ENCODE data around the gene NEBL. TPM values are rescaled to one million over a fixed set of nuclear protein-coding genes. Genes with fewer than 3 reads are reported as not detected.
"Not testable (repeated sequence)": the region's sequence is repeated elsewhere in the genome, so short reads cannot be mapped to it uniquely, and the experiment has no call there.

NEBL gene
- 10 to 100 TPM; 14.1 to 26.6 TPM for total RNA-seq

GRCh38 chr10:20897146-20897825 is at the start of gene NEBL:
Gene NEBL, minus strand, starts transcription at chr10:20897311. Its CDS starts 106 bp downstream, at chr10:20897205.
- Histone ChIP-seq H3K9me3 (no peaks in the 10 kb centered on the region), H3K27ac (no peak within 1 kb of the TSS), H3K36me3 (no peaks in the 10 kb centered on the region), H3K4me3 (no peak within 1 kb of the TSS), H3K4me1 (no peaks in the 10 kb centered on the region), H3K27me3 (no peaks in the 10 kb centered on the region), H3K9ac (ENCODE audit: low read depth in 2 of 2, low read length in 2 of 2) (no peak within 1 kb of the TSS)
- no peak for TF ChIP-seq CTCF (IDR thresholded peaks at IDR 0.05)
- intact Hi-C loops (cut with DNase I): no loop called here
- DNase-seq: no peak

GRCh38 chr10:20945546-20946332 is 48.6 kb upstream of the NEBL start:
- H3K4me1 ChIP-seq: no peaks in the 10 kb centered on the region
- no peak for DNase-seq
- H3K9me3 ChIP-seq: no peaks in the 10 kb centered on the region
- no peak overlapping the region for H3K4me3 ChIP-seq
- H3K36me3 ChIP-seq: no peaks in the 10 kb centered on the region
- intact Hi-C loops (cut with DNase I): no loop called here
- no peaks in the 10 kb centered on the region for H3K27me3 ChIP-seq
- TF ChIP-seq CTCF (IDR thresholded peaks at IDR 0.05): no peak
- H3K9ac ChIP-seq (ENCODE audit: low read depth in 2 of 2, low read length in 2 of 2): no peak overlapping the region
- H3K27ac ChIP-seq: no peak overlapping the region

- Histone ChIP-seq H3K27ac (no peak overlapping the region), H3K36me3 (no peaks in the 10 kb centered on the region), H3K9ac (ENCODE audit: low read depth in 2 of 2, low read length in 2 of 2) (no peak overlapping the region), H3K27me3 (no peaks in the 10 kb centered on the region), H3K4me1 (no peaks in the 10 kb centered on the region), H3K9me3 (no peaks in the 10 kb centered on the region), H3K4me3 (no peak overlapping the region)
- no peak for TF ChIP-seq CTCF (IDR thresholded peaks at IDR 0.05)
- intact Hi-C loops (cut with DNase I): no loop called here
- no peak for DNase-seq
Observed at GRCh38 chr10:20944789-20945502, 47.8 kb upstream of the NEBL start.

GRCh38 chr10:20939414-20939813 is 42.3 kb upstream of the NEBL start:
- H3K27me3 ChIP-seq; intact Hi-C loops (cut with DNase I); DNase-seq; H3K9me3 ChIP-seq; H3K4me3 ChIP-seq; H3K9ac ChIP-seq (ENCODE audit: low read depth in 2 of 2, low read length in 2 of 2); H3K36me3 ChIP-seq; H3K4me1 ChIP-seq; H3K27ac ChIP-seq: not testable (repeated sequence)

GRCh38 chr10:20936396-20936795 is 39.3 kb upstream of the NEBL start:
- no peak for DNase-seq
- Histone ChIP-seq H3K4me3 (no peak overlapping the region), H3K36me3 (no peaks in the 10 kb centered on the region), H3K4me1 (no peaks in the 10 kb centered on the region), H3K9me3 (no peaks in the 10 kb centered on the region), H3K27ac (no peak overlapping the region), H3K27me3 (no peaks in the 10 kb centered on the region), H3K9ac (ENCODE audit: low read depth in 2 of 2, low read length in 2 of 2) (no peak overlapping the region)
- intact Hi-C loops (cut with DNase I): no loop called here
- TF ChIP-seq CTCF (IDR thresholded peaks at IDR 0.05): no peak

Measured in colonic mucosa (tissue), 4 donors.